ENCODE results near the gene KCTD10.
"Not testable (repeated sequence)": the region's sequence is repeated elsewhere in the genome, so short reads cannot be mapped to it uniquely, and the experiment has no call there.

The KCTD10 gene

DNA sequence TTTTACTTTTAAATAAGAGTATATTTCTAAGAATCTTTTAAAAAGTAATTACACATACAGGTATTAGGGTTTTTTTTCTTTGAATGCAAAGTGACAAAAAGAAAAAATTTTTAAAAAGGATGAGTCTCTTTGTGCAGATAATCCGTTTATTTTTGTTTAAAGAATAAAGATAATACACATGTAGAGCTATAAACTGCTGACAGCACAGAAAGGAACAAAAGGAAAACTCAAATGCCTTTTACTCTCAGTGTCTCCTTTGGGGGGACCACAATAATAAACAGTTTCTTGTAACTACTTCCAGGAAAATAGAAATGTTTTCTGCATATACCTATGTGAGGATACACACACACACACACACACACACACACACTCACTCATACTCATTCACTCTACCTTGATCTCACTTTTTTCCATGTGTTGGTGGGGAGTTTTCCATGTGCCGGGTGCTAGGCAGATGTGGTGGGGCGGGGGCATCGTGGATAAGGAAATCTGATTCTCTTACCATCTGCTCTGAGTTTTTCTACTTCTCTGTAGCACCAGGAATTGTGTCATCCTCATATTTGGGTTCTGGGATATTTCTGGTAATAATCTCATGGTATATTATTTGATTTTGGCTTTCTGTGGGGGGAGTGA, 58.1 kb downstream of the KCTD10 start:
- DNase-seq (ENCODE audit: low spot score), result no peak

DNA sequence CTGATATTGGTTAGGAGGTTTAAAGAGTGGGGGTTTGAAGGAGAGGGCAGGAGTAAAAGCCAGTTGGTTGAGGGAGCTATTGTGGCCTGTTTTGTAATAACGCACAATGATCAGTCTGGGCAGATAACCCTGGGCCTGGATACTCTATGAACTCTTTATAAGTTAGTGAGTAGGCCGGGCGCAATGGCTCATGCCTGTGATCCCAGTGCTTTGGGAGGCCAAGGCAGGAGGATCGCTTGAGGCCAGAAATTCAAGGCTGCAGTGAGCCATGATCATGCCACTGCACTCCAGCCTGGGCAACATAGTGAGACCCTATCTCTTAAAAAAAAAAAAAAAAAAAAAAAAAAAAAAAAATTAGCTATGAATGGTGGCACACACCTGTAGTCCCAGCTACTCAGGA, 71.0 kb downstream of the KCTD10 start:
- DNase-seq (ENCODE audit: low spot score), result not testable (repeated sequence)

DNA sequence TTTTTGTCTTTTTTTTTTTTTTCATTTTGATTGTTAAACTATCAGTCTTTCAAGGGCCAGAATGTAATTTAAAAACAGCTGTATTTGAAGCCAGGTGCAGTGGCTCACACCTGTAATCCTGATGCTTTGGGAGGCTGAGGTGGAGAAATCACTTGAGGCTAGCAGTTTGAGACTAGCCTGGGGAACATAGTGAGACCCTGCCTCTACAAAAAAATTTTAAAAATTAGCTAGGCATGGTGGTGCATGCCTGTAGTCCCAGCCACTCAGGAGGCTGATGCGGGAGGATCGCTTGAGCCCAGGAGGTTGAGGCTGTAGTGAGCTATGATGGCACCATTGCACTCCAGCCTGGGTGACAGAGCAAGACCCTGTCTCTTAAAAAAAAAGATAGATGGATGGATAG, 72.3 kb downstream of the KCTD10 start:
- DNase-seq (ENCODE audit: low spot score), result not testable (repeated sequence)

All from HuH-7 (cell line).